Stimulated activated effector memory CD8-positive, alpha-beta T cell treated with anti-CD3 and anti-CD28 coated beads, Interleukin-12 subunit alpha, Interleukin-12 subunit beta, amount 100 ng/mL, for 72 hours (primary cell): ENCODE results near the gene IGHMBP2.
"Not testable (repeated sequence)": the region's sequence is repeated elsewhere in the genome, so short reads cannot be mapped to it uniquely, and the experiment has no call there.

ENCODE experiments used
- ATAC-seq: fragments of 150-1000 bp; cut with Tn5 transposase; 2 replicates; pipeline ENCODE4 v1.10.0; 2021
- DNase-seq, 2 donors: peaks; one replicate each; pipeline ENCODE4 v3.0.0; 2021 to 2022; ENCODE audit warnings: low spot score in 2 of 2
- H3K27ac Mint-ChIP-seq: one replicate; pipeline ENCODE4 v1.8.0; 2022; ENCODE audit warnings: mild to moderate bottlenecking, mixed read lengths
- H3K36me3 Mint-ChIP-seq: one replicate; pipeline ENCODE4 v1.8.0; 2022; ENCODE audit warnings: mild to moderate bottlenecking, mixed read lengths
- H3K4me1 Mint-ChIP-seq: one replicate; pipeline ENCODE4 v1.8.0; 2022; ENCODE audit warnings: mixed read lengths
- H3K4me3 Mint-ChIP-seq: one replicate; pipeline ENCODE4 v1.8.0; 2022; ENCODE audit warnings: mild to moderate bottlenecking, mixed read lengths
- H3K9me3 Mint-ChIP-seq: one replicate; pipeline ENCODE4 v1.8.0; 2022; ENCODE audit warnings: mixed read lengths

Gene IGHMBP2

DNA sequence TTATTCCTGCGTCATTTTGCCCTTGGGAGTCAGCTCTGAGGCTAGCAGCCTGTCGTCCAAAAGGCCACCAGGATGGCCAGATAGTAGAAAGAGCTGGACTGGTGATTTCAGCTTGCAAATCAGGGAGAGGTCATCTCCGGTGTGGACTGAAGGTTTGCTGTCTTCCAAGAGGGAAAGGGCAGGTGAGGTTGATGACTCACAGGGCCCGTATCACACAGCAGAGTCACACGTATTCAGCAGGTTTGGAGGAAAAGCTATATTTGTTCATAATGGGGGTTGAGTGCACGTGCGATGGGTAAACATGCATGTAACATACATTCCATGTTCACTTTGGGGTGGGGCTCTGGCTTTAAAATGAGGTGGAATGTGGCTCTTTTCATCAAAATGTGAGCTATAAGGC is 25.7 kb upstream of the IGHMBP2 start:
- Mint-ChIP-seq H3K4me1 (no peaks in the 10 kb centered on the region), H3K27ac (no peak overlapping the region)

DNA sequence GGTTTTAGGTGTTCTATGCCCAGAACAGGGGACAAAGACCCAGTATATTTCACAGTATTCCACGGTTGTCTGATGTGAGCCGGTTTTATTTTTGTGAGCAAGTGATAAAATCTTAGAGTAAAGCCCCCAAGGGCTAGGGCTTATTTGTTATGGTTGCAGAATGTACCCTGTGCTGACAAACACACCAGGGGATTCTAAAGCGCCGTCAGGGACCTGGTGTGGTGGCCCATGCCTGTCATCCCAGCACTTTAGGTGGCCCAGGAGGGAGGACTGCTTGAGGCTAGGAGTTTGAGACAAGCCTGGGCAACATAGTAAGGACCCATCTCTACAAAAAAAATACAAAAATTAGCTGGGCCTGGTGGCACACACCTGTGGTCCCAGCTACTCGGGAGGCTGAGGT is 22.8 kb upstream of the IGHMBP2 start:
- H3K9me3 Mint-ChIP-seq = no peaks in the 10 kb centered on the region
- H3K4me3 Mint-ChIP-seq = no peak overlapping the region
- DNase-seq (no peak), ATAC-seq (no peak)
- H3K27ac Mint-ChIP-seq = no peak overlapping the region
- no peaks in the 10 kb centered on the region for H3K4me1 Mint-ChIP-seq
- peaks cover 6% of the 10 kb centered on the region for H3K36me3 Mint-ChIP-seq

More for the DNA sequence above, 25.7 kb upstream of the IGHMBP2 start:
- no peak overlapping the region for H3K4me3 Mint-ChIP-seq
- DNase-seq (no peak), ATAC-seq (no peak)
- H3K36me3 Mint-ChIP-seq = no peaks in the 10 kb centered on the region
- no peaks in the 10 kb centered on the region for H3K9me3 Mint-ChIP-seq

DNA sequence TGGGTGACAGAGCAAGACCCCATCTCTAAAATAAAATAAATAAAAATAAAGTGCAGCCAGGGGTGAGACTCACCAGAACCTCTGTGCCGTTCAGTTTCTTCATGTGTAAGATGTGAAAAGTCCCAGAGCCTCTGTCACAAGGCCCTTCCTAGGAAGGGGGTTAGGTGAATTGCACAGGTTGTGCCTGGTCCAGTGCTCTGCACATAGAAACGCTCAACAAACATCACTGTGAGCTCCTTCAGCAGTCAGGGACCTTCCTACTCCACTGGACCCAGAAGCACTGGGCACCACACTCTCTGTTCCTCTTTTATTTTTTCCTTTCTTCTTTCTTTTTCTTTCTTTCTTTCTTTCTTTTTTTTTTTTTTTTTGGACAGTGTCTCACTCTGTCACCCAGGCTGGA is 22.4 kb upstream of the IGHMBP2 start:
- ATAC-seq = no peak
- Mint-ChIP-seq H3K4me3 (no peak overlapping the region), H3K27ac (no peak overlapping the region), H3K9me3 (no peaks in the 10 kb centered on the region), H3K36me3 (peaks cover 6% of the 10 kb centered on the region), H3K4me1 (no peaks in the 10 kb centered on the region)
- no peak for DNase-seq

DNA sequence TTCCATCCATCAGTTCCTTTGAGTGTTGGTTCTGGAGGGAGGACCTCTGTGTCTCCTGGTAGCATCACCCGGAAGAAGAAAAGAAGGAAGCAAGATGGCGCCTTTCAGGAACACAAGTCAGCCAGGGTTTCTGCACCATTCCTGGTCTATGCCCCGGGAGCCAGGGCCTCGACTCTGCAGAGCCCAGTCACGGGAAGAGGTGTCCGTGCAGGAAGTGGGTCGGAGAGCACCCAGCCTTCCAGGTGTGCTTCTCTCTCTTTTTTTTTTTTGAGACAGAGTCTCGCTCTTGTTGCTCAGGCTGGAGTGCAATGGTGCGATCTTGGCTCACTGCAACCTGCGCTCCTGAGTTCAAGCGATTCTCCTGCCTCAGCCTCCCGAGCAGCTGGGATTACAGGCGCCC is 21.3 kb upstream of the IGHMBP2 start:
- H3K9me3 Mint-ChIP-seq = no peaks in the 10 kb centered on the region
- no peak for DNase-seq
- no peak overlapping the region for H3K4me3 Mint-ChIP-seq
- H3K27ac Mint-ChIP-seq = no peak overlapping the region
- no peaks in the 10 kb centered on the region for H3K4me1 Mint-ChIP-seq
- peaks cover 6% of the 10 kb centered on the region for H3K36me3 Mint-ChIP-seq
- ATAC-seq = no peak

DNA sequence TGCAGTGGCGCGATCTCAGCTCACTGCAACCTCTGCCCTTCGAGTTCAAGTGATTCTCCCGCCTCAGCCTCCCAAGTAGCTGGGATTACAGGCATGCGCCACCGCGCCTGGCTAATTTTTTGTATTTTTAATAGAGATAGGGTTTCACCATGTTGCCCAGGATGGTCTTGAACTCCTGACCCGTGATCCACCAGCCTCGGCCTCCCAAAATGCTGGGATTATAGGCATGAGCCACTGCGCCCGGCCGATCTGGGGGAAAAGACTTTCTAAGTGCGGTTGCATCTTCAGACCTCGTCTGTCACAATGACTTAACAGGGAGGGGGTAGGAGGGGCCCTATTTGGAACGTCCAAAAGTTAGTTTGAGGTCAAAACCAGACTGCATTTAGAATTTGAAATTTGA is 18.9 kb upstream of the IGHMBP2 start:
- not testable (repeated sequence) for H3K36me3 Mint-ChIP-seq, H3K4me1 Mint-ChIP-seq, DNase-seq, H3K4me3 Mint-ChIP-seq, H3K9me3 Mint-ChIP-seq, H3K27ac Mint-ChIP-seq, ATAC-seq

DNA sequence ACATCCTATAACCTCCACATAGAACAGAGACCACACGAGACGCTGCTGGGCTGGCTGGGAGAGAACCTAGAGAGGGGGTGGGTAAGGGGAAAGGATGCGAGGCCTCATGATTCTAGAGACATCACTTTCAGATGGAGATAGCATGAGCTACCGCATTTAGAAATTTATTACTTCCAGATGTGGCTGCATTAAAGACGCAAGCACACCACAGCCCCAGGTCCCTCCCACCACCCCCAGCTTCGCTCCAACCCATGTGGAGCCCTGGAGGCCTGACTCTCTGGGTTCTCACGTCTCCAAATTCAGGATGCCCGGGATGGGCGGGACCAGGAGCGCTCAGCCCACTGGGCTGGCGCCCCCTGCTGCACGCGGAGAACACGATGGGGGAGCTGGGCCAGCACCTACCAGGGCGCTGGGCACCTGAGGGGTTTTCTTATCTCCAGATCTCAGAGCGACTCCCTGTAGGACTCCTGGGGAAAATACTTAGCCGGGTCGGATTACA is 13.7 kb upstream of the IGHMBP2 start:
- no peaks in the 10 kb centered on the region for H3K4me1 Mint-ChIP-seq
- no peak overlapping the region for H3K4me3 Mint-ChIP-seq
- H3K36me3 Mint-ChIP-seq = peaks cover 45% of the 10 kb centered on the region
- H3K27ac Mint-ChIP-seq = no peak overlapping the region
- ATAC-seq (no peak), DNase-seq (no peak)
- H3K9me3 Mint-ChIP-seq = no peaks in the 10 kb centered on the region

DNA sequence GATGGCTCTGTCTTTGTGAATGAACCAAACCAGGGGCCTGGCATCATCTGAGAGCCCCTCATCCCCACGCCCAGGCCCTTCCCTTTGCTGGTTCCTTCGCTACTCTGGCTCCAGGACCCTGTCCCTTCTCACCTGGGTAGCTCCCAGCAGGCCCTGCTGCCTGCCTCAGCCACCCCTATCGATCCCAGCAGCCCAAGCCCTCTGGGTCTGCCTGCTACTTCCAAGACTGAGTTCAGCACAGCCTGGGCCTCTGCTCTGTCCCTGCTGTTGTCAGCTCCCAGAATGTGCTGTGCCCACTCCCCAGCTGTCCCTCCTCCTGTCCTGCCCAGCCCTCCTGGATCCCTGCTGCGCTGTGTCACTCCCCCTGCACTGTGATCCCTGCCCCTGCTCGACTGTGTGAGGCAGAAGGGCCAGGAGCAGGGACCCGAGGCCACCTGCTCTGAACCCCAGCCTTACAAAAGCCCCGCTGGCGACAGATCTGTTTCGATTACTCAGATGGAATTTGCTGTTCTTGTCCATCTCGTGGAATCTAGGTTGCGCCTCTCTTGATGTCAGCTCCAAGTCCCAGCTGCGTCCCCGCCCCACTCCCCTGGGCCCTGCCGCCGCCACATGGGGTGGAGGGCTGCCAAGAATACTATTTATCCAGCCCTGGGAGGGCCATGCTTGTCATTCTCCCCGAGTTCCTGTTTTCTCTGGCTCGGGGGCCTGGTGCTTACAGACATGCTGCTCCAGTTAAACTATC is 13.0 kb upstream of the IGHMBP2 start:
- no peaks in the 10 kb centered on the region for H3K9me3 Mint-ChIP-seq
- no peak overlapping the region for H3K4me3 Mint-ChIP-seq
- H3K4me1 Mint-ChIP-seq = no peaks in the 10 kb centered on the region
- peaks cover 51% of the 10 kb centered on the region for H3K36me3 Mint-ChIP-seq
- ATAC-seq (no peak), DNase-seq (no peak)
- H3K27ac Mint-ChIP-seq = peak overlapping the region; percentile 48

DNA sequence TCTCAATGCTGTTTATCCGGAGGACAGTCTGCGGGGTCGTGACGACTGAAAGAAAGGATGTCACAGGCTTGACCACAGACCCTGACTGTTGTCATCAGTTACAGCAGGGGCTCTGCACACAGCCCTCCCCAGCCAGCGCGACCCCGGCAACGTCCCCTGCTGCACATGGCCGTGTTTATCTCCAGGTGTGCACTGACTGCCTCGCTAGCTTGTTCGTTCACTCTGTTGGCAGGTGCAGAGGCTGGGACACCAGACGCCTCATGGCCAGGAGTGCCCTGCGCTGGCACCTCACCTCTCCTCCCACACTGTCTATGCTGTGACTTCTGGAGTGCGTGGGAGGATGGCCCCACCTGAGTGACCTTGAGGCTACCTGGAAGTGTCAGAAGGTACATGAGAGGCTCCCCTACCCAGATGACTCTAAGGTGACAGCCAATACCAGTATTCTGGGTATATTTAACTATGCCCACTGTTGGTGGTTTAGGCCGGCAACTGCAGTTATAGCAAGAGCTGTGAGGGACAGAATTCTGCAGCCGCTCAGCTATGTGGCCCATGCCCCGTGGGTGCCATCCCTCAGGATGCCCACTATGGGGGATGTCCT is 12.2 kb upstream of the IGHMBP2 start:
- Mint-ChIP-seq H3K36me3 (peaks cover 59% of the 10 kb centered on the region), H3K27ac (no peak overlapping the region)
- no peak for ATAC-seq

DNA sequence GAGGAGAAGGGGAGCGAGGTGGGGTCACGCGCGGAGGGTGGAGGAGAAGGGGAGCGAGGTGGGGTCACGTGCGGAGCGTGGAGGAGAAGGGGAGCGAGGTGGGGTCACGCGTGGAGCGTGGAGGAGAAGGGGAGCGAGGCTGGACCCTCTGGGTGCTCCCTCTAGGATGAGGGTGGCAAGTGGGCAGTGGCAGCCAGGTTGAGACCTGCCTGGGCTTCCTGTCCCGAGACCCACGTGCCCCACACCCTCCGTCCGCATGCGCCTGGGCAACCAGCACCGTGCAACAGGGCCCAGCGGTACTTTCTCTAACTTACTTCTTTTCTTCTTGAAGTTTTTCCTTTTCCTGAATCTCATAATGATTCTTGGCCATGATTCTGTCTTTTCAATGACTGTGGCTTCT is 11.1 kb upstream of the IGHMBP2 start:
- peaks cover 68% of the 10 kb centered on the region for H3K36me3 Mint-ChIP-seq
- H3K27ac Mint-ChIP-seq = no peak overlapping the region
- ATAC-seq (no peak), DNase-seq (no peak)
- no peaks in the 10 kb centered on the region for H3K9me3 Mint-ChIP-seq
- H3K4me1 Mint-ChIP-seq = no peaks in the 10 kb centered on the region
- H3K4me3 Mint-ChIP-seq = no peak overlapping the region

More for the DNA sequence above, 12.2 kb upstream of the IGHMBP2 start:
- H3K9me3 Mint-ChIP-seq = no peaks in the 10 kb centered on the region
- H3K4me1 Mint-ChIP-seq = no peaks in the 10 kb centered on the region
- H3K4me3 Mint-ChIP-seq = no peak overlapping the region
- DNase-seq = no peak

DNA sequence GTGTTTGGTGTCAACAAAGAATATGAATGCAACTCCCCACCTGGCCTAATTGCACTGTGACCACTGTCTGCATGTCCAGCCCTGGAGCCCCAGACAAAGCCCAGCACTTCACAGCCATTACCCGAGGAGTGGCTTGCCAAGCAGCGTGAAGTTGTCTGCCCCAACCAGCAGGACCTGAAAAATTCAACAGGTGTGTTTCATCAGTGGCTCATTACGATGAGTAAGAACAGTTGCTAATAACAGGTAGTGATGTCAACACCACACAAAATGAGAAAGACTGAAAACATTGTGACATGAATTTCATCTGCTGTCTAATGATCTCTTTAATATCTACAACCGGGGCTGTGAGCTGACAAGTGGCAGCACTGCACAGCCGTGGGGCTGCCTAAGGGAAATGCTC is 10.4 kb upstream of the IGHMBP2 start:
- H3K9me3 Mint-ChIP-seq = no peaks in the 10 kb centered on the region
- no peaks in the 10 kb centered on the region for H3K4me1 Mint-ChIP-seq
- DNase-seq (no peak), ATAC-seq (no peak)
- peaks cover 75% of the 10 kb centered on the region for H3K36me3 Mint-ChIP-seq
- H3K27ac Mint-ChIP-seq = no peak overlapping the region
- H3K4me3 Mint-ChIP-seq = no peak overlapping the region

DNA sequence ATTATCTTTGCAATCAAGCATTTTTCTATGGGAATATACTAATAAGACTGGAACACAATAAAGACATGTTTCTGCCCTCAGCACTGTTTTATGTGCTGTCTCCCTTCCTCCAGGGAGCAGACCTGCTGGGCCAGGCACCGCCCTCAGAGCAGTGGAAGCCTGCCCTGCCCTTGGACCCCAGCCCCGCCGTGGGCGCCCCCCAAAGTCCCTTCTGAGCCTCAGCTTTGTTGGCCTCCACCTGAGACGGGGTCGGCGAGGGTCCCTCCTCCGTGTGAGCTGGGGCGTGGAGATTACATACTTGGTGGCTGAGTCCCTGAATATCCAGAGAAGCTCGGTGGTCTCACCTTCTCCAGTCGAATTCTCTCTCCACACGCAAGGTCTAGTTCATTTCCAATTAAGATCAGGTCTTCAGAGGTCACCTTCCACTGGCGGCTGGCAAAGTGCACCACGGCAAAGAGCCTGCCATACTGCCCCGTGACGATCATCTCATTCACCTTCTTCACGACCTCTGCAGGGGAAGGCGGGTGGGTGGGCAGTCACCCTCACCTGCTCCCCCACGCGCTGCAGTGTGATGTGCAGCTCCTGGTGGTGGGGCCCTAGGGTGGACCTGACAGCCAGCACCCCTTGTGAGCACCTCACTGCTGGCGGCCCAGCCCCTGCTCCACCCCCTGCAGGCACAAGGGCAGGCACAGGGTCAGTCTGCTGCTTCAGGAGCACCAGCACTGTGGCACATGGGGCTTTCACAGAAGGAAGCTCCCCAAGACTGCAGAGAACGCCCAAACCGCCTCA is 7.3 kb upstream of the IGHMBP2 start:
- ATAC-seq = no peak
- peaks cover 90% of the 10 kb centered on the region for H3K36me3 Mint-ChIP-seq
- H3K27ac Mint-ChIP-seq = no peak overlapping the region

DNA sequence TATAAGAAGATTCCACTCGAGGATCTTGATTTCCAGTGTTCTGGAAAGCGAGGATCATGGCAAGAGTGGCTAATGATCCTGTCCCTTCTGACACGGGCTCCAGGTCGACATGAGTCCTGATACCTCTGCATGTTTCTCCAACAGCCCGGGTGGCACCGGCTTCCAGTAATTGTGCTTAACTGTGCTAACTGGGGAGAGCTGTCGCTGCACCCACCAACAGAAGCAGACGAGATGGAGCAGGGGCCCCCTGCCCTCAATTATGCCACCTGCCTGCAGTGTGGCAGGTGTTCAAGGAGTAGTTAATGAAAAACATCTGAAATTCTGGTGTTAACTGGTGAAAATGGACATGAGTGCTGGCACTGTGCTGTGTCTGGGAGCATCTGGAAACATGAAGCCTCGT is 6.2 kb upstream of the IGHMBP2 start:
- peaks cover 82% of the 10 kb centered on the region for H3K36me3 Mint-ChIP-seq
- H3K27ac Mint-ChIP-seq = no peak overlapping the region

More for the DNA sequence above, 7.3 kb upstream of the IGHMBP2 start:
- no peak for DNase-seq
- peaks cover 8% of the 10 kb centered on the region for H3K4me1 Mint-ChIP-seq
- no peaks in the 10 kb centered on the region for H3K9me3 Mint-ChIP-seq
- no peak overlapping the region for H3K4me3 Mint-ChIP-seq

DNA sequence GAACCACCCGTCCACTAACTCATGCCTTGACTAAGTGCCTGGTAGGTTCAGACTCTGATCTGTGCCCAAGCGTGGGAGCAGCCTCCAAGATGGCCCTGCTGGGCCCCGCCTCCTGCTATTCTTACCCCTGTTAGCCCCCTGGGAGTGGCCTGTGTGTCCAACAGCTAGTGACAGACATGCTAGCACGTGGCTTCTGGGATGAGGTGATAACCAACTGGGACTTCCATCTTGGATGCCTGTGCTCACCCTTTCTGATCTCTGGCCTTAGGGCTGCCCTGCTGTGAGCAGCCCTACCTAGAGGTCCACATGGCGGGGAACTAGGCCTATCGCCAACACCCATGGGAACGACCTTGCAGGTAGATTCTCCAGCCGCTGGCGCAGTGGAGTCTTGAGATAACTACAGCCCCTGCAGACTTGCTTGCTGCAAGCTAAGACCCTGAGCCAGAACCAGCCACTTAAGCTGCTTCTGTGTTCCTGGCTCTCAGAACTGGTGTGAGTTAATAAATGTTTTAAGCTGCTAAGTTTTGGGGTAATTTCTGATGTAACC is 2.8 kb upstream of the IGHMBP2 start:
- ATAC-seq = no peak
- Mint-ChIP-seq H3K27ac (no peak overlapping the region), H3K36me3 (peaks cover 57% of the 10 kb centered on the region), H3K4me1 (peaks cover 52% of the 10 kb centered on the region), H3K4me3 (no peak overlapping the region), H3K9me3 (no peaks in the 10 kb centered on the region)
- DNase-seq = no peak

More for the DNA sequence above, 6.2 kb upstream of the IGHMBP2 start:
- no peak for DNase-seq
- Mint-ChIP-seq H3K4me3 (no peak overlapping the region), H3K4me1 (peaks cover 19% of the 10 kb centered on the region), H3K9me3 (no peaks in the 10 kb centered on the region)
- no peak for ATAC-seq

DNA sequence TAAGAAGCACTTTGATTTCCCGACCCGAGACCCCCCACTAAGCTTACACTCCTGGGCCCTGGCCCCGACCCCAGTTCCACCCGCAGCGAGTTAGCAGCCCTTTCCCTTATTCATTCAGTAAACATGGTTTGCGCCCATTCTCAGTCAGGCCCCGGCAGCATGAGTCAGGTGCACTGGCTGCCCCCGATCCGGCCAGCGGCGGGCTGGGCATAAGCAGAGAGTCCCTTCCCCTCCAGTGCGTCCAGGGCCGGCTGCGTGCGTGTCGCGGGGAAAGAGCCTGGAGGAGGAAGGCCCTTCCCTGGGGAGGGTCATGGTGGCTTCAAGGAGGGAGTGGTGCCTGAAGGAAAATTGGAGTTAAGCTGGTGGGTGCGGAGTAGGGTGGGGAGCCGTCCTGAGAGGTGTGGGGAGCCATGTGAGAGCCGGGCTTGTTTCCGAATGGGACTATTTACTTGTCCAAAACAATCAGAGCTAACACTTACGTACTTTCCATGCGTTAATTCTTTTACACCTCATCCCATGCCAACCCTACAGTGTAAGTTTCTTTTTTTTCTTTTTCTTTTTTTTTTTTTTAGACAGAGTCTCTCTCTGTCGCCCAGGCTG is 657 bp downstream of the IGHMBP2 start:
- no peaks in the 10 kb centered on the region for H3K9me3 Mint-ChIP-seq
- ATAC-seq (peak; percentile 51), DNase-seq (peak; percentile 24 to 69)
- H3K4me1 Mint-ChIP-seq = peaks cover 52% of the 10 kb centered on the region
- peak overlapping the region; percentile 98 for H3K4me3 Mint-ChIP-seq
- peaks cover 48% of the 10 kb centered on the region for H3K36me3 Mint-ChIP-seq
- peak overlapping the region; percentile 98 for H3K27ac Mint-ChIP-seq
